GM13977 (cell line): Measurements from ENCODE around the gene ILKAP.

Experiments used
- DNase-seq: peaks from one replicate; pipeline ENCODE4 v3.0.0; 2012; ENCODE audit warnings: low spot score
- CTCF ChIP-seq: IDR thresholded peaks from 2 replicates; pipeline ENCODE4 v1.5.1; 2012; ENCODE audit warnings: mild to moderate bottlenecking, control low read depth; ENCODE audit not compliant: insufficient read depth; ENCODE audit errors: extremely low read depth, missing control alignments
- in situ Hi-C: fragments of 300-500 bp; cut with MboI; formaldehyde crosslinking; loops from one replicate; pipeline ENCODE4 v1.12.0; 2022; ENCODE audit warnings: low sequenced_read_pairs, low pct_unique_long_range_greater_than_20kb, mixed read lengths, inconsistent platforms; ENCODE audit not compliant: unreplicated experiment

ILKAP gene

GRCh38 chr2:238164906-238165287 lies 38.6 kb downstream of the ILKAP start:
- DNase-seq = no peak
- no peak for TF ChIP-seq CTCF
- in situ Hi-C loops = no loop called here

GRCh38 chr2:238163481-238164198 lies 39.9 kb downstream of the ILKAP start:
- in situ Hi-C loops = no loop called here
- no peak for TF ChIP-seq CTCF
- DNase-seq = no peak

- no peak for TF ChIP-seq CTCF
- in situ Hi-C loops = no loop called here
- DNase-seq = no peak
These were observed 40.6 kb downstream of the ILKAP start for GRCh38 chr2:238162846-238163441.

- in situ Hi-C loops = no loop called here
- DNase-seq = no peak
- no peak for TF ChIP-seq CTCF
These were observed 41.1 kb downstream of the ILKAP start for GRCh38 chr2:238162251-238162845.

GRCh38 chr2:238161291-238162051 lies 42.0 kb downstream of the ILKAP start:
- DNase-seq = no peak
- in situ Hi-C loops = no loop called here
- TF ChIP-seq CTCF = no peak

GRCh38 chr2:238160206-238161129 lies 43.0 kb downstream of the ILKAP start:
- no peak for DNase-seq
- TF ChIP-seq CTCF = peak; percentile 35
- in situ Hi-C loops = no loop called here
